ENCODE results near the gene LETMD1. TPM values are rescaled to one million over a fixed set of nuclear protein-coding genes. Genes with fewer than 3 reads are reported as not detected.

LETMD1 gene
- total and polyA plus RNA-seq, 9 of the 15 experiments (the other 6 are each of a cell fraction or from before 2014, with no cell fraction given): 58.7 to 163 (median 75.4) TPM

DNA sequence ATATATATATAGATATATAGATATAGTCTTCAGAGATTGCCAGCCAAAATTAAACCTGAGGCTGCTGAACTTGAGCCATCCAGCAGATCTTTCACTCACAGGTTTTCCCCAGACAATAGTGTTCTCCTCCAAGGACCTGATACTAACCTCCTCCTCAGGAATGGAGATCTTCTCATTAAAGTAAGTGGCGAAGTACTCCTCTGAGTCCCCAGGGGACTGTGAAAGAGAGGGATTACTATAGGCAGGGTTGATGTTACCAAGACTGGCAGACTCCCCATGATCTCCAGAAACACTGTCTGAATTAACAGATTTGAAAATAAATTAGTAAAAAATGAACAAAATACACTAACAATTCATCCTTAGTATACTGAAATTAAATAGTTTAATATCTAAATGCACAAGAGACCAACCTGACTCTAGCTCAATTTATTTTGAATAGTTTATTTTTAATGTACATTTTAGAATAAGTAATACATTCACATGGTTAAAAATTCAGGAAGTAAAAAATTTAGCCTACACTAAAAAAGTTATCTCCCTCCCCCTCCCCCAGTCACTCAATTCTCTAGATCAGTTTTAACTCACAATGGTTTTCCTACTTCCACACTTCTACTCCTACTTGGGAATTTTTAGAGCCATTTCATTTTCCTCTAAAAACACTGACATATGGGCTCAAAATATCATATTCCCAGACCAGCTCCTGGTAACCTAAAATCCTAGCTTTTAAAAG is 39.6 kb upstream of the LETMD1 start:
- H3K4me1 ChIP-seq (replicated peaks in 1 of 2; ENCODE audit: control insufficient read depth in 2 of 2, insufficient read depth in 2 of 2, low read length in 2 of 2): peaks cover 1 to 11% of the 10 kb centered on the region in 2 experiments; a peak in 4 of 5 replicates
- no TSS peak for BruUV-seq (replicated peaks)
- ChIA-PET POLR2A (interaction anchor here (0.5 to 0.9 kb wide), 3 partner anchors 13 to 898 kb away, joined by 3 read pairs; no protein-coding TSS in a partner anchor), CTCF (ENCODE audit: low intra/inter-chr PET ratio) (no interaction called here)
- no peaks in the 10 kb centered on the region for H4K20me1 ChIP-seq (replicated peaks; ENCODE audit: control insufficient read depth, insufficient read depth, low read length)
- no peak for ATAC-seq
- in situ Hi-C loops (cut with MboI) (no loop called here), intact Hi-C loops (cut with micrococcal nuclease) (no loop called here)
- WGBS (ENCODE audit: insufficient coverage, low coverage, missing lambda C conversion rate): 100% methylated on average over 1 of the region's 1 CpG
- no peak overlapping the region for H2AFZ ChIP-seq (ENCODE audit: low read depth, low read length)
- no peak overlapping the region for H3K4me3 ChIP-seq
- no peak for DNase-seq (ENCODE audit: extremely low read depth in 1 of 4, low spot score in 3 of 4)
- H3K27me3 ChIP-seq (ENCODE audit: control insufficient read depth in 2 of 2, insufficient read depth in 2 of 2, low read length in 2 of 2): no peaks in the 10 kb centered on the region
- TF ChIP-seq POLR2AphosphoS5 (IDR thresholded peaks at IDR 0.05; ENCODE audit: control insufficient read depth, insufficient read depth, low read depth, low read length) (no peak), ZNF133 (CRISPR knock-in tag; IDR thresholded peaks at IDR 0.05) (no peak), TAF7 (tag; IDR thresholded peaks at IDR 0.05) (no peak), FOS (IDR thresholded peaks at IDR 0.05; ENCODE audit: extremely low read depth, insufficient read length) (no peak), DPF2 (IDR thresholded peaks at IDR 0.05) (no peak), ELF4 (CRISPR knock-in tag; IDR thresholded peaks at IDR 0.05) (no peak), ILF3 (IDR thresholded peaks at IDR 0.05; ENCODE audit: borderline replicate concordance) (no peak), BDP1 (IDR thresholded peaks at IDR 0.05; ENCODE audit: insufficient read depth, insufficient read length) (no peak), NR2C2 (CRISPR knock-in tag; IDR thresholded peaks at IDR 0.05) (no peak), NR2C2 (tag; IDR thresholded peaks at IDR 0.05) (no peak), PCBP2 (IDR thresholded peaks at IDR 0.05; ENCODE audit: low read depth, low read length, poor library complexity, severe bottlenecking) (no peak)
- TF ChIP-seq, protein P1, sequence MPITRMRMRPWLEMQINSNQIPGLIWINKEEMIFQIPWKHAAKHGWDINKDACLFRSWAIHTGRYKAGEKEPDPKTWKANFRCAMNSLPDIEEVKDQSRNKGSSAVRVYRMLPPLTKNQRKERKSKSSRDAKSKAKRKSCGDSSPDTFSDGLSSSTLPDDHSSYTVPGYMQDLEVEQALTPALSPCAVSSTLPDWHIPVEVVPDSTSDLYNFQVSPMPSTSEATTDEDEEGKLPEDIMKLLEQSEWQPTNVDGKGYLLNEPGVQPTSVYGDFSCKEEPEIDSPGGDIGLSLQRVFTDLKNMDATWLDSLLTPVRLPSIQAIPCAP (CRISPR knock-in tag; IDR thresholded peaks at IDR 0.05; ENCODE audit: borderline replicate concordance): no peak
- TF ChIP-seq, protein P2, sequence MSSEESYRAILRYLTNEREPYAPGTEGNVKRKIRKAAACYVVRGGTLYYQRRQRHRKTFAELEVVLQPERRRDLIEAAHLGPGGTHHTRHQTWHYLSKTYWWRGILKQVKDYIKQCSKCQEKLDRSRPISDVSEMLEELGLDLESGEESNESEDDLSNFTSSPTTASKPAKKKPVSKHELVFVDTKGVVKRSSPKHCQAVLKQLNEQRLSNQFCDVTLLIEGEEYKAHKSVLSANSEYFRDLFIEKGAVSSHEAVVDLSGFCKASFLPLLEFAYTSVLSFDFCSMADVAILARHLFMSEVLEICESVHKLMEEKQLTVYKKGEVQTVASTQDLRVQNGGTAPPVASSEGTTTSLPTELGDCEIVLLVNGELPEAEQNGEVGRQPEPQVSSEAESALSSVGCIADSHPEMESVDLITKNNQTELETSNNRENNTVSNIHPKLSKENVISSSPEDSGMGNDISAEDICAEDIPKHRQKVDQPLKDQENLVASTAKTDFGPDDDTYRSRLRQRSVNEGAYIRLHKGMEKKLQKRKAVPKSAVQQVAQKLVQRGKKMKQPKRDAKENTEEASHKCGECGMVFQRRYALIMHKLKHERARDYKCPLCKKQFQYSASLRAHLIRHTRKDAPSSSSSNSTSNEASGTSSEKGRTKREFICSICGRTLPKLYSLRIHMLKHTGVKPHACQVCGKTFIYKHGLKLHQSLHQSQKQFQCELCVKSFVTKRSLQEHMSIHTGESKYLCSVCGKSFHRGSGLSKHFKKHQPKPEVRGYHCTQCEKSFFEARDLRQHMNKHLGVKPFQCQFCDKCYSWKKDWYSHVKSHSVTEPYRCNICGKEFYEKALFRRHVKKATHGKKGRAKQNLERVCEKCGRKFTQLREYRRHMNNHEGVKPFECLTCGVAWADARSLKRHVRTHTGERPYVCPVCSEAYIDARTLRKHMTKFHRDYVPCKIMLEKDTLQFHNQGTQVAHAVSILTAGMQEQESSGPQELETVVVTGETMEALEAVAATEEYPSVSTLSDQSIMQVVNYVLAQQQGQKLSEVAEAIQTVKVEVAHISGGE (CRISPR knock-in tag; IDR thresholded peaks at IDR 0.05): no peak
- no peaks in the 10 kb centered on the region for H3K9me3 ChIP-seq (replicated peaks; ENCODE audit: control insufficient read depth, insufficient read depth, low read depth, low read length)
- H3K9me1 ChIP-seq (ENCODE audit: control insufficient read depth, insufficient read depth, low read length): no peaks in the 10 kb centered on the region
- H3K9ac ChIP-seq (ENCODE audit: insufficient read depth in 1 of 2, low read depth in 2 of 2, low read length in 2 of 2): no peak overlapping the region
- peaks cover 41% of the 10 kb centered on the region for H3K79me2 ChIP-seq (ENCODE audit: control insufficient read depth, insufficient read depth, low read length)
- FAIRE-seq: no peak
- no peak overlapping the region for H3K4me2 ChIP-seq (ENCODE audit: insufficient read depth, low read length)
- H3K27ac ChIP-seq (ENCODE audit: extremely low read depth, low read depth, low read length): no peak overlapping the region
- H3K36me3 ChIP-seq (ENCODE audit: control insufficient read depth, insufficient read depth, low read length): peaks cover 48% of the 10 kb centered on the region

Data from K562 (cell line).